OCI-LY1 (cell line): ENCODE results near the gene ACER1.

Experiments used
- EZH2 ChIP-seq: fragments of 200-600 bp; sonication (generic), shearing (Covaris generic); IDR thresholded peaks from 2 replicates; pipeline ENCODE4 v1.8.0; 2017; ENCODE audit warnings: borderline replicate concordance, mixed run types, mild to moderate bottlenecking, antibody characterized with exemption, low read length, moderate library complexity, mixed read lengths
- TF ChIP-seq, protein P1 (sequence below): fragments of 200-600 bp; sonication (generic), shearing (Covaris generic); IDR thresholded peaks from 2 replicates; pipeline ENCODE4 v1.5.1; 2017; ENCODE audit warnings: mild to moderate bottlenecking, antibody characterized with exemption, low read length, moderate library complexity, mixed read lengths

DNA sequence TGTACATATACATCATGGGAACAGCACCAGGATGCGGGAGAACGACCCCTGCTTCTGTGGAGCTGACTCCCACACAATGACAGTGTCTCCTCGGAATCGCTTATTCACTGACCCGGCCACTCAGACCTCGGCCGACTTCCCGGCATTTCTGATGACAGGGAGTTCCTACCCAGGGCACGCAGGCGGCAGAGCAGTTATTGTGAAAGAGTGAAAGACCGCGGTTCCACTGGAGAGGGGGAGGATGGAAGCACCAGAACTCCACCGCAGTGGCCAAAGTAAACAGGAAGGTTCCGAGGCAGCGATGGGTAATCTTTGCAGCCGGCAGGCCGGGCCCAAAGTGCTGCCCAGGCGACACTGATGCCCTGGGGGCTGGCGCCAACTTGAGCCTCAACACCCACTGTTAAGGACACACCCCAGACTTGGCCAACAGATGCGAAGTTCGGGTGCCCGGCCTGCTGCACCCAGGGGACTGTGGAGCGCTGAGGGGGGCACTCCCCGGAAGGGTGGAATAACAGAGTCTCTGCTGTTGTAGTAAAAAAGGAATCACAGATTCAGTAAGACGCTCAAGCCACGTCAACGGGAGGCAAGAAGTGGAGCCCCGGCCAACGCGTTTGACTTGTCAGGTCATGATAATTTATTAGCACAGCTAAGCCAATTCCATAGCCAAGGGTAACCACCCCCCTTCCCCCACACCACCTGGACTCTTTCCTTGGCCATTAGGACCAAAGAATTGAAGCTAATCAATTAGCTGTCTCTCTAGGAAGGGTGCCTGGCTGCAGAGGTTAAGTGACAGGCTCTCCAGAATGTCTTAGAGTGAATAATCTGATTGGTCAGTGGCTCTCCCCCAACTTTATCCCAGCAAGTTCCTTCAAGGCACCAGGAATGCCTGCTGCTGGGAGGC lies 59.5 kb downstream of the ACER1 start:
- TF ChIP-seq, protein P1, sequence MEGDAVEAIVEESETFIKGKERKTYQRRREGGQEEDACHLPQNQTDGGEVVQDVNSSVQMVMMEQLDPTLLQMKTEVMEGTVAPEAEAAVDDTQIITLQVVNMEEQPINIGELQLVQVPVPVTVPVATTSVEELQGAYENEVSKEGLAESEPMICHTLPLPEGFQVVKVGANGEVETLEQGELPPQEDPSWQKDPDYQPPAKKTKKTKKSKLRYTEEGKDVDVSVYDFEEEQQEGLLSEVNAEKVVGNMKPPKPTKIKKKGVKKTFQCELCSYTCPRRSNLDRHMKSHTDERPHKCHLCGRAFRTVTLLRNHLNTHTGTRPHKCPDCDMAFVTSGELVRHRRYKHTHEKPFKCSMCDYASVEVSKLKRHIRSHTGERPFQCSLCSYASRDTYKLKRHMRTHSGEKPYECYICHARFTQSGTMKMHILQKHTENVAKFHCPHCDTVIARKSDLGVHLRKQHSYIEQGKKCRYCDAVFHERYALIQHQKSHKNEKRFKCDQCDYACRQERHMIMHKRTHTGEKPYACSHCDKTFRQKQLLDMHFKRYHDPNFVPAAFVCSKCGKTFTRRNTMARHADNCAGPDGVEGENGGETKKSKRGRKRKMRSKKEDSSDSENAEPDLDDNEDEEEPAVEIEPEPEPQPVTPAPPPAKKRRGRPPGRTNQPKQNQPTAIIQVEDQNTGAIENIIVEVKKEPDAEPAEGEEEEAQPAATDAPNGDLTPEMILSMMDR = no peak
- TF ChIP-seq EZH2 = no peak
